Left lung (tissue), 10 donors: ENCODE data around the gene PPP2R2D. TPM values are rescaled to one million over a fixed set of nuclear protein-coding genes. Genes with fewer than 3 reads are reported as not detected.

ENCODE experiments used
- ATAC-seq: fragments of 200-7000 bp; cut with Tn5 transposase; one replicate; pipeline ENCODE4 v1.9.1; 2020; ENCODE audit warnings: moderate library complexity
- DNase-seq, 4 donors: peaks; one replicate each; pipeline ENCODE4 v3.0.0-alpha.2; 2013 to 2020
- H3K27ac ChIP-seq, 2 donors: fragments of 200-600 bp; sonication (generic) in 1 of 2; one replicate each; pipeline versions ENCODE4 v1.5.0 to v1.8.0; 2020 to 2021
- H3K27me3 ChIP-seq, 2 donors: fragments of 200-600 bp; sonication (generic) in 1 of 2; one replicate each; pipeline versions ENCODE4 v1.5.0 to v1.8.0; 2020 to 2021
- H3K36me3 ChIP-seq, 2 donors: fragments of 200-600 bp; sonication (generic) in 1 of 2; one replicate each; pipeline versions ENCODE4 v1.5.0 to v1.8.0; 2020 to 2021
- H3K4me1 ChIP-seq, 2 donors: fragments of 200-600 bp; one replicate each; pipeline ENCODE4 v1.8.0; 2021
- H3K4me3 ChIP-seq, 2 donors: fragments of 200-600 bp; sonication (generic) in 1 of 2; one replicate each; pipeline versions ENCODE4 v1.5.0 to v1.8.0; 2020 to 2021; ENCODE audit warnings: mild to moderate bottlenecking in 1 of 2
- H3K9me3 ChIP-seq, 2 donors: fragments of 200-600 bp; sonication (generic) in 1 of 2; one replicate each; pipeline versions ENCODE4 v1.5.0 to v1.8.0; 2020 to 2021
- intact Hi-C, 2 donors: fragments of 100-400 bp; cut with DNase I; formaldehyde crosslinking; loops; one replicate each; pipeline versions ENCODE4 v1.11.2 to v1.14.2; 2022
- polyA plus RNA-seq, 6 donors: library from polyadenylated mRNA; unstranded; fragments of 120-200 nt; gene quantifications; one replicate each; pipeline ENCODE4 v1.2.1, GENCODE V29; 2013; ENCODE audit not compliant: insufficient read length in 6 of 6
- total RNA-seq, 2 donors: library from RNA; stranded (reverse); fragmentation: NEBNext Ultra II Directional; extraction: Animal tissue kit (Norgen Biotek cat#: 25700); gene quantifications; one replicate each; pipeline ENCODE4 v1.2.1, GENCODE V29; 2021
- TF ChIP-seq, protein P1 (sequence below), 2 donors: fragments of 200-600 bp; sonication (generic) in 1 of 2; IDR thresholded peaks; one replicate each; pipeline versions ENCODE4 v1.5.0 to v1.8.0; 2021; ENCODE audit warnings: antibody characterized with exemption in 2 of 2
- donor health status: DM: no; HTN: yes; CAD: no.
- donor health status: DM: no; HTN: no; CAD: no.

The PPP2R2D gene
- total and polyA plus RNA-seq, 8 donors: 22.7 to 42.4 (median 35.8) TPM

GRCh38 chr10:131938681-131939080 lies 37.9 kb downstream of the PPP2R2D start:
- ATAC-seq: no peak
- Histone ChIP-seq H3K36me3 (peaks cover 0 to 82% of the 10 kb centered on the region in 2 donors), H3K4me1 (peaks cover 0 to 3% of the 10 kb centered on the region in 2 donors), H3K4me3 (no peak overlapping the region), H3K27me3 (no peaks in the 10 kb centered on the region), H3K27ac (no peak overlapping the region), H3K9me3 (no peaks in the 10 kb centered on the region)
- intact Hi-C loops: no loop called here
- no peak for DNase-seq
- TF ChIP-seq, protein P1, sequence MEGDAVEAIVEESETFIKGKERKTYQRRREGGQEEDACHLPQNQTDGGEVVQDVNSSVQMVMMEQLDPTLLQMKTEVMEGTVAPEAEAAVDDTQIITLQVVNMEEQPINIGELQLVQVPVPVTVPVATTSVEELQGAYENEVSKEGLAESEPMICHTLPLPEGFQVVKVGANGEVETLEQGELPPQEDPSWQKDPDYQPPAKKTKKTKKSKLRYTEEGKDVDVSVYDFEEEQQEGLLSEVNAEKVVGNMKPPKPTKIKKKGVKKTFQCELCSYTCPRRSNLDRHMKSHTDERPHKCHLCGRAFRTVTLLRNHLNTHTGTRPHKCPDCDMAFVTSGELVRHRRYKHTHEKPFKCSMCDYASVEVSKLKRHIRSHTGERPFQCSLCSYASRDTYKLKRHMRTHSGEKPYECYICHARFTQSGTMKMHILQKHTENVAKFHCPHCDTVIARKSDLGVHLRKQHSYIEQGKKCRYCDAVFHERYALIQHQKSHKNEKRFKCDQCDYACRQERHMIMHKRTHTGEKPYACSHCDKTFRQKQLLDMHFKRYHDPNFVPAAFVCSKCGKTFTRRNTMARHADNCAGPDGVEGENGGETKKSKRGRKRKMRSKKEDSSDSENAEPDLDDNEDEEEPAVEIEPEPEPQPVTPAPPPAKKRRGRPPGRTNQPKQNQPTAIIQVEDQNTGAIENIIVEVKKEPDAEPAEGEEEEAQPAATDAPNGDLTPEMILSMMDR (IDR thresholded peaks at IDR 0.05): no peak

GRCh38 chr10:131942455-131942854 lies 41.6 kb downstream of the PPP2R2D start:
- Histone ChIP-seq H3K9me3 (no peaks in the 10 kb centered on the region), H3K36me3 (peaks cover 0 to 87% of the 10 kb centered on the region in 2 donors), H3K4me1 (no peaks in the 10 kb centered on the region), H3K27ac (no peak overlapping the region), H3K4me3 (no peak overlapping the region), H3K27me3 (no peaks in the 10 kb centered on the region)
- ATAC-seq (no peak), DNase-seq (no peak)
- intact Hi-C loops: no loop called here
- TF ChIP-seq, protein P1 (IDR thresholded peaks at IDR 0.05): no peak

DNA sequence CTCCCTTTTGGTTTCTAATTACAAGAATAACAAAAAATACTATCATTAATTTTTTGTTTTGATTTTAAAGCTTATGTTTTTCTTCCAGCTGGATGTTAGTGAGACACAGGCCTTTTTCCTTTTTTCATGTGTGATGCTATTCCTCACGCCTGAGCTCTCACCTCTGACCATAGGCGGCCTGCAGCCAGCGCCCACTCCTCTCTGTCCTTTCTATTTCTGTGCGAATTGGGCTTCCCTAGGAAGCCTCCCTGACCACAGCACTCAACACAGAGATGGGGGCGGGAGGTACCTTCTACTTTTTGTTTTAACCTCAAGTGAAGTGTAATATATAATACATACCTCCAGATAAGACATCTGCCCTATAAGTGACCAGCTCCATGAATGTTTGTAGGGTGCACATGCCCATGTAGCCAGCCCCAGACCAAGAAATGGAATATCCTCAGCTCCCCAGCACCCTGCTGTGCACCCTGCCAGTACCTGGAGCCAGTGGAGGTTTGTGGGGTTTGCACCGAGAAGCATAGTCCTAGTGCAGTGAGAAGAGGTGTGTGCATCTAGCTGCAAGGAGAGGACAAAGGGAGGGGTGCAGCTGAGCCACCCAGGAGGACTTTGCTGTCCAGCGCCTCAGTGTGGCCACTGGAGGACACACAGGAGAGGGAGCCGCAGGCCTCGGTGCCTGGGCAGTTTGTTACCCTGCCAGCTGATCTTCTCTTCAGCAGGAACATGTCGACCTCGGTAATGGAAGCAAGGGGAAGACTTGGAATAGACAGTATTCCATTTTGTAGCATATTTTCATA lies 42.4 kb downstream of the PPP2R2D start:
- TF ChIP-seq, protein P1 (IDR thresholded peaks at IDR 0.05): no peak
- H3K36me3 ChIP-seq: peaks cover 0 to 87% of the 10 kb centered on the region in 2 donors

DNA sequence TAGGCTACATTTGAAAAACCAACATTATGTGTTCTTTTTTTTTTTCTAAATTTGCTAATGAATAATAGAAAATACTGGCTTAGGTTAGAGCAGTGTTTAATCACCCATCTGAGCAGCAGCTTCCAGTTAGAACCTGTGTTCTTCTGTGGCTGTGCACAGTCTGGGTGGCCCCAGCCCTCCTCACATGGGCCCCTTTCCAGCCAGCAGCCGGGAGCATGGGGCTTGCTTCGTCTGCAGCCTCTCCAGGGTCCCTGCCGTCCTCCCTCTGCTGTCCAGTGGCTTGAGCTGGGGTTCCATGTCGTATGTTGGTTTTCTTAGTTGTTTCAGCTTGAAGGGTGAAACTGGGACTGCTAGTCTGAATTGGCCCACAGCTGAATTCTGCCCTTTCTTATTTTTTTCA lies 43.6 kb downstream of the PPP2R2D start:
- ATAC-seq: no peak
- H3K27ac ChIP-seq: no peak overlapping the region
- H3K36me3 ChIP-seq: peaks cover 0 to 92% of the 10 kb centered on the region in 2 donors
- DNase-seq: peak in 1 of 4 donors; percentile 39
- TF ChIP-seq, protein P1 (IDR thresholded peaks at IDR 0.05): no peak
- intact Hi-C loops: no loop called here
- H3K27me3 ChIP-seq: no peaks in the 10 kb centered on the region
- no peak overlapping the region for H3K4me3 ChIP-seq
- no peaks in the 10 kb centered on the region for H3K9me3 ChIP-seq
- no peaks in the 10 kb centered on the region for H3K4me1 ChIP-seq

More for the DNA sequence above, 42.4 kb downstream of the PPP2R2D start:
- ATAC-seq: peak; percentile 43
- H3K4me1 ChIP-seq: no peaks in the 10 kb centered on the region
- H3K27ac ChIP-seq: no peak overlapping the region
- H3K4me3 ChIP-seq: no peak overlapping the region
- no peaks in the 10 kb centered on the region for H3K27me3 ChIP-seq
- intact Hi-C loops: no loop called here
- no peaks in the 10 kb centered on the region for H3K9me3 ChIP-seq
- peak in 1 of 4 donors; percentile 60 for DNase-seq

DNA sequence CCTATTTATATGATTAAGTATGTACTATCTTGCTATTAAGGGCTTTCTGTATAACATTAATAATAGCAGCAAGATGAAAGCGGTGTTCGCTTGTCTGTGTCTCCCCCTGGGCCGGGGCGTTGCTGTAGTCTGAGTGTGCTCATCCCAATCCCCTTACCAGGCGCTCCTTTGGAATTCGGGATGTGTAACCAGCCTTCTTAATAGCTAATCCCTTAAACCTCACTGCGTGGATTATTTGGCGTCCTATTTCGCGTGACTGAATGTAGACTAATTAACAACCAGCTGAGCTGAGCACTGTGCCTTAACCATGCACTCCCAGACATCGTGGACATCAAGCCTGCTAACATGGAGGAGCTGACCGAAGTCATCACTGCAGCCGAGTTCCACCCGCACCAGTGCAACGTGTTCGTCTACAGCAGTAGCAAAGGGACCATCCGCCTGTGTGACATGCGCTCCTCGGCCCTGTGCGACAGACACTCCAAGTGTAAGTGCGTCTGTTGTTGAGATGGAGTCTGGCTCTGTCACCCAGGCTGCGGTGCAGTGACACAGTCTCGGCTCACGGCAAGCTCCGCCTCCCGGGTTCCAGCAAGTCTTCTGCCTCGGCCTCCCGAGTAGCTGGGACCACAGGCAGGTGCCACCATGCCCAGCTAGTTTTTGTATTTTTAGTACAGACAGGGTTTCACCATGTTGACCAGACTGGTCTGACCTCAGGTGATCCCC lies 44.3 kb downstream of the PPP2R2D start:
- H3K27ac ChIP-seq: no peak overlapping the region
- H3K4me1 ChIP-seq: no peaks in the 10 kb centered on the region
- H3K4me3 ChIP-seq: no peak overlapping the region
- TF ChIP-seq, protein P1 (IDR thresholded peaks at IDR 0.05): no peak
- peaks cover 0 to 95% of the 10 kb centered on the region in 2 donors for H3K36me3 ChIP-seq
- ATAC-seq (no peak), DNase-seq (no peak)
- H3K27me3 ChIP-seq: no peaks in the 10 kb centered on the region
- no peaks in the 10 kb centered on the region for H3K9me3 ChIP-seq
- intact Hi-C loops: no loop called here
